NCI-H2107 treated with DMSO at 0.1 percent for 48 hours (cell line): ENCODE data around the gene TRIM65.

Source experiments
- DNase-seq: peaks from one replicate; lab custom pipeline; 2025; ENCODE audit not compliant: unreplicated experiment; lab: John Stamatoyannopoulos, UW

The TRIM65 gene

GRCh38 chr17:75839942-75840798 is 56.6 kb downstream of the TRIM65 start:
- DNase-seq, result no peak
